GM12873 (cell line): Measurements from ENCODE around the gene RMND5A.

Experiments used
- CTCF ChIP-seq: IDR thresholded peaks from 2 replicates; pipeline ENCODE4 v1.5.1; 2012; ENCODE audit warnings: low read depth, mild to moderate bottlenecking, moderate library complexity, low read length, control low read depth; ENCODE audit not compliant: insufficient read depth; ENCODE audit errors: missing control alignments

RMND5A gene

GRCh38 chr2:86703704-86704361 lies 16.3 kb upstream of the RMND5A start:
- no peak for TF ChIP-seq CTCF

- TF ChIP-seq CTCF: no peak
Measured at GRCh38 chr2:86704459-86704971, 15.6 kb upstream of the RMND5A start.

DNA sequence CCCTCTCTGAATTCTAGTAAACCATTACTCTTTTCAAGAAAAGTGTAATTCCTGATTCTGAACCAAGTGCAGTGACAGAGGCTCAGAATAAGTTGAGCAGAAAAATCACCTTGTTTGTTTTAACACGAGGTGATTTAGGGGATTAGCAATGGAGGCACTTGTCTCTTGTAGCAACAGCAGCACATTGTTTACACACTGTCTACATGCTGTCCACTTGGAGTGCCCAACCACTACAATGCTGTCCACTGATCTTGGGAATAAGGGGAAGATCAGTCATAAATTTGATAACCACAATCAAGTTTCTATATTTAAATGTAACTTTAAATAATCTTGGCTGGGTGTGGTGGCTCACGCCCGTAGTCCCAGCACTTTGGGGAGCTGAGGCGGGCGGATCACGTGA lies 13.9 kb upstream of the RMND5A start:
- TF ChIP-seq CTCF: no peak

DNA sequence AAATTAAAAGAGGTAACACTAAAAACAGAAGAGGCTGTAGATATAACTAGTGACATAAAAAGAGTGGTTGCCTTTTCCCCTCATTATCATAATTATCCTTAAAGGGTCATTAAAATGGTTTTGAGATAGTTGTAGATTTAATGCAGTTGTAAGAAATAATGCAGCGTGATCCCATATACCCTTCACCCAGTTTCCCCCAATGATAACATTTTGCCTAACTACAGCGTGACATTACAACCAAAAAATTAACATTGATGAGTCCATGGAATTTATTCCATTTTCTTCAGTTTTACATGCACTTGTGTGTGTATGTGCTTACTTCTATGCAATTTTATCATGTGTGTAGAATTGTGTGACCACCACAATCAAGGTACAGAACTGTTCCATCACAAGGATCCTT lies 13.2 kb upstream of the RMND5A start:
- TF ChIP-seq CTCF: no peak

DNA sequence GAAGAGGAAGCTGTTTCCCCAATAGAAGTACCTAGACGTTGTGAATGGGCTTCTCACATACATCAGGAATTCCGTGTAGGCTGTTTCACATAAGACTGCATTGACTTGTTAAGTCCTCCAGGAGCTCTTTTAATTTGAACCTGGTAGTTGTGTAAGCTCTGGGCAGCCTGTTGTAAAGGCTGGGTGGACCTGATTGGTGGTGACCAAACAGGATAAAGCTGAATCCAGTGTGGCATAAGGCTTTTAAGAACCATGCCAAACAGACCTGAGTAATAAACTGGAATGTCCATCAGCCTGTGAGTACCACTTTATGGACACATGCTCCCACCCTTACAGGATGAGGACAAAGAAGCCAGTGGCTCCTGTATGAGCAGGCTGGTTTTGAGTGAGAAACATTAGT lies 24.1 kb downstream of the RMND5A start:
- TF ChIP-seq CTCF: no peak

- no peak for TF ChIP-seq CTCF
Measured at GRCh38 chr2:86746939-86747338, 26.8 kb downstream of the RMND5A start.

- no peak for TF ChIP-seq CTCF
Measured at GRCh38 chr2:86747711-86748639, 27.9 kb downstream of the RMND5A start.
